ENCODE results near the gene PSMD6.

DNA sequence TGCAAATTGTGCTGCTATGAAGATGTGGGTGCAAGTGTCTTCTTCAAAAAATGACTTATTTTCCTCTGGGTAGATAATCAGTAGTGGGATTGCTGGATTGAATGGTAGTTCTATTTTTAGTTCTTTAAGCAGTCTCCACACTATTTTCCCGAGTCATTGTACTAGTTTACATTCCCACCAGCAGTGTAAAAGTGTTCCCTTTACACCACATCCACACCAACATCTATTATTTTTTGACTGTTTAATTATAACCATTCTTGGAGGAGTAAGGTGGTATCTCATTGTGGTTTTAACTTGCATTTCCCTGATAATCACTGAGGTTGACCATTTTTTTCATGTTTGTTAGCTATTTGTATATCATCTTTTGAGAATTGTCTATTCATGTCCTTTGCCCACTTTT is 19.7 kb upstream of the PSMD6 start:
- TF ChIP-seq, protein P1, sequence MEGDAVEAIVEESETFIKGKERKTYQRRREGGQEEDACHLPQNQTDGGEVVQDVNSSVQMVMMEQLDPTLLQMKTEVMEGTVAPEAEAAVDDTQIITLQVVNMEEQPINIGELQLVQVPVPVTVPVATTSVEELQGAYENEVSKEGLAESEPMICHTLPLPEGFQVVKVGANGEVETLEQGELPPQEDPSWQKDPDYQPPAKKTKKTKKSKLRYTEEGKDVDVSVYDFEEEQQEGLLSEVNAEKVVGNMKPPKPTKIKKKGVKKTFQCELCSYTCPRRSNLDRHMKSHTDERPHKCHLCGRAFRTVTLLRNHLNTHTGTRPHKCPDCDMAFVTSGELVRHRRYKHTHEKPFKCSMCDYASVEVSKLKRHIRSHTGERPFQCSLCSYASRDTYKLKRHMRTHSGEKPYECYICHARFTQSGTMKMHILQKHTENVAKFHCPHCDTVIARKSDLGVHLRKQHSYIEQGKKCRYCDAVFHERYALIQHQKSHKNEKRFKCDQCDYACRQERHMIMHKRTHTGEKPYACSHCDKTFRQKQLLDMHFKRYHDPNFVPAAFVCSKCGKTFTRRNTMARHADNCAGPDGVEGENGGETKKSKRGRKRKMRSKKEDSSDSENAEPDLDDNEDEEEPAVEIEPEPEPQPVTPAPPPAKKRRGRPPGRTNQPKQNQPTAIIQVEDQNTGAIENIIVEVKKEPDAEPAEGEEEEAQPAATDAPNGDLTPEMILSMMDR (conservative IDR thresholded peaks at IDR 0.05; ENCODE audit: low read length) = no peak
- TF ChIP-seq EZH2phosphoT487 (IDR thresholded peaks at IDR 0.05; ENCODE audit: borderline replicate concordance) = no peak
